ENCODE results near the gene ABCG5.

The ABCG5 gene

GRCh38 chr2:43854671-43855070, 16.0 kb upstream of the ABCG5 start:
- H3K23ac ChIP-seq (ENCODE audit: low read length), result no peak overlapping the region
- no peak overlapping the region for H4K12ac ChIP-seq (ENCODE audit: low read depth, low read length)
- no peak overlapping the region for H3K4ac ChIP-seq (ENCODE audit: low read depth, low read length)
- H3K4me2 ChIP-seq (ENCODE audit: low read length), result no peak overlapping the region
- H3K9me3 ChIP-seq (ENCODE audit: insufficient read depth, low read depth, low read length), result no peaks in the 10 kb centered on the region
- no peak overlapping the region for H4K8ac ChIP-seq (ENCODE audit: low read depth, low read length)
- no peak overlapping the region for H2AK5ac ChIP-seq (ENCODE audit: low read length)
- no peak overlapping the region for H4K91ac ChIP-seq (ENCODE audit: low read depth, low read length)
- H2AFZ ChIP-seq (ENCODE audit: insufficient read depth, low read length, poor library complexity), result no peak overlapping the region
- H3K27ac ChIP-seq (ENCODE audit: low read depth, low read length), result no peak overlapping the region
- H3K14ac ChIP-seq (ENCODE audit: low read length), result no peak overlapping the region
- no peaks in the 10 kb centered on the region for H3K4me1 ChIP-seq (ENCODE audit: control insufficient read depth in 1 of 2, insufficient read depth in 2 of 2, low read length in 2 of 2)
- no peak for DNase-seq
- no peak overlapping the region for H2BK12ac ChIP-seq (ENCODE audit: low read length)
- no peak overlapping the region for H2BK120ac ChIP-seq (ENCODE audit: insufficient read depth, low read length, poor library complexity)
- H3K18ac ChIP-seq (ENCODE audit: low read length), result no peak overlapping the region
- WGBS (ENCODE audit: extremely low coverage, insufficient coverage, insufficient read length), result no CpG with 5 or more reads among the region's 3 CpGs
- no peak overlapping the region for H3K4me3 ChIP-seq (ENCODE audit: low read depth, low read length)
- H3K36me3 ChIP-seq (ENCODE audit: control insufficient read depth in 1 of 2, insufficient read depth in 2 of 2, low read length in 2 of 2), result no peaks in the 10 kb centered on the region
- no peaks in the 10 kb centered on the region for H3K79me1 ChIP-seq (ENCODE audit: low read length)
- no peaks in the 10 kb centered on the region for H3K27me3 ChIP-seq (ENCODE audit: insufficient read depth, low read length)
- H3K79me2 ChIP-seq (ENCODE audit: control insufficient read depth, insufficient read depth, low read length, poor library complexity), result no peaks in the 10 kb centered on the region
- H3K9ac ChIP-seq (ENCODE audit: low read length), result no peak overlapping the region
- no peak overlapping the region for H2BK5ac ChIP-seq (ENCODE audit: low read depth, low read length, poor library complexity)

- Histone ChIP-seq H3K4me2 (ENCODE audit: low read length) (no peak overlapping the region), H3K9ac (ENCODE audit: low read length) (no peak overlapping the region), H2BK5ac (ENCODE audit: low read depth, low read length, poor library complexity) (no peak overlapping the region), H2AFZ (ENCODE audit: insufficient read depth, low read length, poor library complexity) (no peak overlapping the region), H3K4me3 (ENCODE audit: low read depth, low read length) (no peak overlapping the region), H2AK5ac (ENCODE audit: low read length) (no peak overlapping the region), H3K79me2 (ENCODE audit: control insufficient read depth, insufficient read depth, low read length, poor library complexity) (no peaks in the 10 kb centered on the region), H4K12ac (ENCODE audit: low read depth, low read length) (no peak overlapping the region), H3K36me3 (ENCODE audit: control insufficient read depth in 1 of 2, insufficient read depth in 2 of 2, low read length in 2 of 2) (no peaks in the 10 kb centered on the region), H2BK12ac (ENCODE audit: low read length) (no peak overlapping the region), H4K8ac (ENCODE audit: low read depth, low read length) (no peak overlapping the region), H3K4me1 (ENCODE audit: control insufficient read depth in 1 of 2, insufficient read depth in 2 of 2, low read length in 2 of 2) (no peaks in the 10 kb centered on the region), H2BK120ac (ENCODE audit: insufficient read depth, low read length, poor library complexity) (no peak overlapping the region), H4K91ac (ENCODE audit: low read depth, low read length) (no peak overlapping the region), H3K23ac (ENCODE audit: low read length) (no peak overlapping the region), H3K14ac (ENCODE audit: low read length) (no peak overlapping the region), H3K18ac (ENCODE audit: low read length) (no peak overlapping the region), H3K4ac (ENCODE audit: low read depth, low read length) (no peak overlapping the region), H3K27ac (ENCODE audit: low read depth, low read length) (no peak overlapping the region), H3K27me3 (ENCODE audit: insufficient read depth, low read length) (no peaks in the 10 kb centered on the region), H3K79me1 (ENCODE audit: low read length) (no peaks in the 10 kb centered on the region), H3K9me3 (ENCODE audit: insufficient read depth, low read depth, low read length) (no peaks in the 10 kb centered on the region)
- no peak for DNase-seq
- WGBS (ENCODE audit: extremely low coverage, insufficient coverage, insufficient read length), result no CpG with 5 or more reads among the region's 10 CpGs
Observed at GRCh38 chr2:43853141-43854081, 14.8 kb upstream of the ABCG5 start.

GRCh38 chr2:43852196-43852730, 13.6 kb upstream of the ABCG5 start:
- Histone ChIP-seq H3K27me3 (ENCODE audit: insufficient read depth, low read length) (no peaks in the 10 kb centered on the region), H3K79me2 (ENCODE audit: control insufficient read depth, insufficient read depth, low read length, poor library complexity) (no peaks in the 10 kb centered on the region), H3K27ac (ENCODE audit: low read depth, low read length) (no peak overlapping the region), H3K79me1 (ENCODE audit: low read length) (no peaks in the 10 kb centered on the region), H2AK5ac (ENCODE audit: low read length) (no peak overlapping the region), H3K4me3 (ENCODE audit: low read depth, low read length) (no peak overlapping the region), H3K23ac (ENCODE audit: low read length) (no peak overlapping the region), H4K12ac (ENCODE audit: low read depth, low read length) (no peak overlapping the region), H3K4me1 (ENCODE audit: control insufficient read depth in 1 of 2, insufficient read depth in 2 of 2, low read length in 2 of 2) (no peaks in the 10 kb centered on the region), H4K8ac (ENCODE audit: low read depth, low read length) (no peak overlapping the region), H2BK12ac (ENCODE audit: low read length) (no peak overlapping the region), H3K14ac (ENCODE audit: low read length) (no peak overlapping the region), H3K9ac (ENCODE audit: low read length) (no peak overlapping the region), H3K18ac (ENCODE audit: low read length) (no peak overlapping the region), H2BK120ac (ENCODE audit: insufficient read depth, low read length, poor library complexity) (no peak overlapping the region), H3K4me2 (ENCODE audit: low read length) (no peak overlapping the region), H2BK5ac (ENCODE audit: low read depth, low read length, poor library complexity) (no peak overlapping the region), H3K9me3 (ENCODE audit: insufficient read depth, low read depth, low read length) (no peaks in the 10 kb centered on the region), H4K91ac (ENCODE audit: low read depth, low read length) (no peak overlapping the region), H3K36me3 (ENCODE audit: control insufficient read depth in 1 of 2, insufficient read depth in 2 of 2, low read length in 2 of 2) (no peaks in the 10 kb centered on the region), H2AFZ (ENCODE audit: insufficient read depth, low read length, poor library complexity) (no peak overlapping the region), H3K4ac (ENCODE audit: low read depth, low read length) (no peak overlapping the region)
- no peak for DNase-seq
- WGBS (ENCODE audit: extremely low coverage, insufficient coverage, insufficient read length), result no CpG with 5 or more reads among the region's 21 CpGs

- Histone ChIP-seq H2AK5ac (ENCODE audit: low read length) (no peak overlapping the region), H4K91ac (ENCODE audit: low read depth, low read length) (no peak overlapping the region), H3K14ac (ENCODE audit: low read length) (no peak overlapping the region), H3K27me3 (ENCODE audit: insufficient read depth, low read length) (no peaks in the 10 kb centered on the region), H3K4me3 (ENCODE audit: low read depth, low read length) (no peak overlapping the region), H3K4me1 (ENCODE audit: control insufficient read depth in 1 of 2, insufficient read depth in 2 of 2, low read length in 2 of 2) (no peaks in the 10 kb centered on the region), H2BK120ac (ENCODE audit: insufficient read depth, low read length, poor library complexity) (no peak overlapping the region), H3K23ac (ENCODE audit: low read length) (no peak overlapping the region), H2BK5ac (ENCODE audit: low read depth, low read length, poor library complexity) (no peak overlapping the region), H3K9ac (ENCODE audit: low read length) (no peak overlapping the region), H4K8ac (ENCODE audit: low read depth, low read length) (no peak overlapping the region), H3K36me3 (ENCODE audit: control insufficient read depth in 1 of 2, insufficient read depth in 2 of 2, low read length in 2 of 2) (no peaks in the 10 kb centered on the region), H2AFZ (ENCODE audit: insufficient read depth, low read length, poor library complexity) (no peak overlapping the region), H2BK12ac (ENCODE audit: low read length) (no peak overlapping the region), H3K9me3 (ENCODE audit: insufficient read depth, low read depth, low read length) (no peaks in the 10 kb centered on the region), H4K12ac (ENCODE audit: low read depth, low read length) (no peak overlapping the region), H3K4me2 (ENCODE audit: low read length) (no peak overlapping the region), H3K18ac (ENCODE audit: low read length) (no peak overlapping the region), H3K79me2 (ENCODE audit: control insufficient read depth, insufficient read depth, low read length, poor library complexity) (no peaks in the 10 kb centered on the region), H3K4ac (ENCODE audit: low read depth, low read length) (no peak overlapping the region), H3K79me1 (ENCODE audit: low read length) (no peaks in the 10 kb centered on the region), H3K27ac (ENCODE audit: low read depth, low read length) (no peak overlapping the region)
- no peak for DNase-seq
- no CpG with 5 or more reads among the region's 20 CpGs for WGBS (ENCODE audit: extremely low coverage, insufficient coverage, insufficient read length)
Observed at GRCh38 chr2:43851011-43851980, 12.7 kb upstream of the ABCG5 start.
